Measurements from ENCODE around the gene SCAP. TPM values are rescaled to one million over a fixed set of nuclear protein-coding genes. Genes with fewer than 3 reads are reported as not detected.
"Not testable (repeated sequence)": the region's sequence is repeated elsewhere in the genome, so short reads cannot be mapped to it uniquely, and the experiment has no call there.

The SCAP gene
- total RNA-seq = 10 to 100 TPM; 31.6 to 34.7 TPM

DNA sequence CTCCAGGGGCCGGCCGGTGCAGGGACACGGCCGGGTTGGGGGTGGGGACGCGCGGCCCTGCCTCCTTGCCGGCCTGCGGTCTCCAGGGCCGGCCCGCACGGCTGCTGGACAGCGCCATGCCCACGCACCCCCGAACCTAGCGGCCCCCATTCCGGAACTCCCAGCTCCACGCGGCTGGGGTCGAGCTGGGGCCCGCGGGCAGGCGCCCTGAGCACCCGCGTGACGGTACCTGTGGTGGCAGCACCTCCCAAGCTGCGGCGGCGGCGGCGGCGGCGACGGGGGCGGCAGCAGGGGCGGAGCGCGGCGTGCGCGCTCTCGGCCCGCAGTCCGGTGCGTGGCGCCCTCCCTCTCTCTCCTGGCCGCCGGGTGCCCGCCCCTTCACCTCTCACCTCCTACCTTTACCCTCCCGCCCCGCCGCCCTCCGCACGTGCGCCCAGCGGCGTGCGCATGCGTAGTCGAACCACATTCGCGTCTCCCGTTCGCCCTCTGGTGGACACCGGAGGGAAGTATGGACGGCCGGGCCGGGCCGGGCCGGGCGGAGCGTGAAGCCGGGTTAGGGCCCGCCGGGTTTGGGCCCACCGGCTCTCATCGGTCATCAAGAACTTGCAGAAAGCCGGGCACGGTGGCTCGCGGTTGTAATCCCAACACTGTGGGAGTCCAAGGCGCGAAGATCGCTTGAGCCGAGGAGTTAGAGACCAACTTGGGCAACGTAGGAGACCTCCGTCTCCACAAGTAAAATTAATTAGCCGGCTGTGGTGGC lies at the start of gene SCAP:
Gene SCAP, minus strand, starts transcription at position 372 of the 760 bp plus-strand sequence. CDS start 32,948 bp downstream, outside the sequence.
- peak; percentile 96 for DNase-seq
- intact Hi-C loops (cut with micrococcal nuclease) = loop anchor here (1.0 to 5.0 kb wide), 8 partner anchors 9 to 314 kb away; partner anchors contain the start of genes ELP6, KIF9, KLHL18 and SETD2
- Mint-ChIP-seq H3K9me3 (no peaks in the 10 kb centered on the region), H3K36me3 (ENCODE audit: low read depth) (peaks cover 2% of the 10 kb centered on the region), H3K27ac (peak within 1 kb of the TSS; percentile 83), H3K4me3 (peak within 1 kb of the TSS; percentile 86), H3K4me1 (ENCODE audit: low read depth) (peaks cover 35% of the 10 kb centered on the region), H3K27me3 (ENCODE audit: low read depth) (no peaks in the 10 kb centered on the region)
- CTCF ChIA-PET = interaction anchor here (0.7 to 7.4 kb wide), 11 partner anchors 9 to 55 kb away, joined by 3 to 75 read pairs (median 4); no protein-coding TSS in a partner anchor

DNA sequence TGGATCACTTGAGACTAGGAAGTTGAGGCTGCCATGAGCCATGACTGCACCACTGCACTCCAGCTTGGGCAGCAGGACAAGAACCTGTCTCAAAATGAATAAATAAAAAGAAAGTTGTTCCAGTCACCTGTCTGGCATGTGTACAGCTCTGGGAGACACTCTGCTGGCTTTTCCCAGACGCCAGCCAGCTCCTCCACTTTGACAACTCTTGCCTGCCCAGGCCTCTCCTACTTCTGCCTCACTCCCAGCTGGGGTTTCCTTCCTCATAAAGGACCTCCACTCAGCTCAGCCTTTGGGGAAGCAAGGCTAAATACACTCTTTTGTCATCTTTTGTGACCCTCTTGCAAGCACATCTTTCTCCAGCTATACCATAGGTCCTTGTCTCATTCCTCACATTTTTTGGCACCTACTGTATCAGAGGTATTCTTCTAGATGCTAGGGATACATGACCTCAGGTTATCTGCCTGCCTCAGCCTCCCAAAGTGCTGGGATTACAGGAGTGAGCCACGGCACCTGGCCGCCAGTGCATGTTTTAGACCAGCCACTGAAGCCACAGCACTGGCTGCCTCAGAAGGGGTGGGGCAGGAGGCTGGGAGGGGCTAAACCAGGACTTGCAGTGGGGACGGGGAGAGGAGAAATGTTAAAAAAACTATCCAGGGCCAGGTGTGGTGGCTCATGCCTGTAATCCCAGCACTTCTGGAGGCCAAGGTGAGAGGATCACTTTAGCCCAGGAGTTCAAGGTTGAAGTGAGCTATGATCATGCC lies 47.8 kb upstream of the SCAP start:
- Mint-ChIP-seq H3K4me3 (no peak overlapping the region), H3K36me3 (ENCODE audit: low read depth) (no peaks in the 10 kb centered on the region), H3K27ac (no peak overlapping the region), H3K4me1 (ENCODE audit: low read depth) (no peaks in the 10 kb centered on the region), H3K27me3 (ENCODE audit: low read depth) (no peaks in the 10 kb centered on the region), H3K9me3 (peaks cover 4% of the 10 kb centered on the region)
- DNase-seq = no peak
- CTCF ChIA-PET = interaction anchor here (1.0 to 3.8 kb wide), 9 partner anchors 8 to 302 kb away, joined by 3 to 29 read pairs (median 4); no protein-coding TSS in a partner anchor
- intact Hi-C loops (cut with micrococcal nuclease) = loop anchor here (2.0 to 5.0 kb wide), 2 partner anchors 54 to 627 kb away; partner anchors contain the start of gene CSPG5

DNA sequence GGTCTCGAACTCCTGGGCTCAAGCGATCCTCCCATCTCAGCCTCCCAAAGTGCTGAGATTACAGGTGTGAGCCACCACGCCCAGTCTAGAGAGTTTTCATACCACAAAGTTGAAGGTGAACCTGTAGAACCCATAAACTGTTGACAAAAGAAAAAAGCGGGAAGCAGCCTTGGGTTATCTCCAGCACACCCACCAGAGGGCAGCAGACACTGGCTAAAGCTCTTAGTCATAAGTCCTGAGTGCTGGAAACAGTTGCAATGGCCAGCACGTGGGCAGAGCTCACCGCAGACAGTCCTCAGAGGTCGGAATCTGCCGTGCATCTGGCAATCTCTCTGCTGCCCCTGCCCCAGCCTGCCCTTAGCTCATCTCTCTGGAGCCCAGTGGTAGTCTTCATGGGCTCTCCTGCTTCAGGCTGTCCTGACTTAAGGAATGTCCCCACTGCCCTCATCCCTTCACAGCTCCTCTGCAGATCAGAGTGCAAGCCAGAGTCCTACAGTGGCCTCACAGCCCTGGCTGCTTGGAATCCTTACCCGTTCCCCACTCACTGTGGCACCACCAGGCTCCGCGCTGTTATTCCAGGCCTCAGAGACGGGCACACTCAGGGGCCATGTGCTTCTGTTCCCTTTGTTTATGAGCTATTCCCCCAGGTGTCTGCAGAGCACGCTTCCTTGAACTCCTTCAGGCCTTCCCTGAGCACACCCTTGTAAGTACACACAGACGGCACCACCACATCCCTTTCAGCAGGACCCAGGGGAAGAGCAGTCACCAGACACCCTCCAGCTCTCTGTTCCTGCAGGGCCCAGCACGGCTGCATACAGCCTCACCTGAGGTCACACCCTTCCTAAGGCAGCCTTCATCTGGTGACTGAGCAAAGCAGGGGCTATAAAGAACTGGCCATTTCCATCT lies 46.6 kb upstream of the SCAP start:
- Mint-ChIP-seq H3K36me3 (ENCODE audit: low read depth) (no peaks in the 10 kb centered on the region), H3K9me3 (no peaks in the 10 kb centered on the region), H3K4me1 (ENCODE audit: low read depth) (no peaks in the 10 kb centered on the region), H3K4me3 (no peak overlapping the region), H3K27me3 (ENCODE audit: low read depth) (no peaks in the 10 kb centered on the region), H3K27ac (no peak overlapping the region)
- CTCF ChIA-PET = interaction anchor here (0.6 to 3.8 kb wide), 23 partner anchors 8 to 553 kb away, joined by 3 to 29 read pairs (median 4); no protein-coding TSS in a partner anchor
- intact Hi-C loops (cut with micrococcal nuclease) = loop anchor here (1.0 to 5.0 kb wide), 5 partner anchors 55 to 628 kb away; partner anchors contain the start of gene CSPG5
- DNase-seq = peak; percentile 91

DNA sequence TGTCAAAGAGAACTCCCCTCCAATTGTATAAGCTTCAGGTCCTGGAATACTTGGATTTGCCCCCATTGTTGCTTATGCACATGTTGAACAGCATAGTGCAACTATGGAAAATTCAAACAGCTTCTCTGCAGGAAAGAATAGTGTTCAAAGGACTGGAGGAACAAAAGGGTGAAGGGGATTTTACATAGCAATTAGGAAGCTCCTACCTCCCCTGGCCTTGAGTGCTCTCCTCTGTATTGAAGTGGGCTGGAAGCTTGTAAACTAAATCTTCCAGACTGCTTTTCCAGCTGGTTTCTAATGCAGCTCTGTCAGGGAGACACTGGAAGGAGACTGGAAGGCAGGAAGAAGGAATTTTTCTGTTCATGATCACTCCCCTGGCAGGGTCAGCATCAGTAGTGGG lies 45.0 kb upstream of the SCAP start:
- DNase-seq = no peak
- no peak overlapping the region for H3K4me3 Mint-ChIP-seq
- H3K4me1 Mint-ChIP-seq (ENCODE audit: low read depth) = no peaks in the 10 kb centered on the region
- intact Hi-C loops (cut with micrococcal nuclease) = loop anchor here (5.0 kb wide), 1 partner anchor 57 kb away; the partner anchor contains the start of gene CSPG5
- no peaks in the 10 kb centered on the region for H3K27me3 Mint-ChIP-seq (ENCODE audit: low read depth)
- CTCF ChIA-PET = interaction anchor here (0.5 to 3.8 kb wide), 14 partner anchors 11 to 317 kb away, joined by 3 to 29 read pairs (median 4); no protein-coding TSS in a partner anchor
- no peak overlapping the region for H3K27ac Mint-ChIP-seq
- no peaks in the 10 kb centered on the region for H3K36me3 Mint-ChIP-seq (ENCODE audit: low read depth)
- no peaks in the 10 kb centered on the region for H3K9me3 Mint-ChIP-seq

DNA sequence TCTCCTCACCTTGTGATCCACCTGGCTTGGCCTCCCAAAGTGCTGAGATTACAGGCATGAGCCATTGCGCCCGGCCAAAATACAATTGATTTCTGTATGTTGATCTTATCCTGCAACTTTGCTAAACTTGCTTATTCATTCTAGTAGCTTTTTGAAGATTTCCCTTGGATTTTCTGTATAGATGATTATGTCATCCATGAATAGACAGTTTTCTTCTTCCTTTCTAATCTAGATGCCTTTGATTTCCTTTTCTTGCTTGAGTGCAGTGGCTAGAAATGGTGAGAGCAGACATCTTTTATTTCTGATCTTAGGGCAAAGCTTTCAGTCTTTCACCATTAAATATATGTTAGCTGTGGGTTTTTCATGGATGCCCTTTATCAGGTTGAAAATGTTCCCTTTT lies 42.2 kb upstream of the SCAP start:
- Mint-ChIP-seq H3K9me3 (no peaks in the 10 kb centered on the region), H3K36me3 (ENCODE audit: low read depth) (no peaks in the 10 kb centered on the region), H3K27ac (no peak overlapping the region), H3K4me3 (no peak overlapping the region), H3K27me3 (ENCODE audit: low read depth) (no peaks in the 10 kb centered on the region), H3K4me1 (ENCODE audit: low read depth) (peaks cover 2% of the 10 kb centered on the region)
- no peak for DNase-seq
- intact Hi-C loops (cut with micrococcal nuclease) = no loop called here
- CTCF ChIA-PET = no interaction called here

DNA sequence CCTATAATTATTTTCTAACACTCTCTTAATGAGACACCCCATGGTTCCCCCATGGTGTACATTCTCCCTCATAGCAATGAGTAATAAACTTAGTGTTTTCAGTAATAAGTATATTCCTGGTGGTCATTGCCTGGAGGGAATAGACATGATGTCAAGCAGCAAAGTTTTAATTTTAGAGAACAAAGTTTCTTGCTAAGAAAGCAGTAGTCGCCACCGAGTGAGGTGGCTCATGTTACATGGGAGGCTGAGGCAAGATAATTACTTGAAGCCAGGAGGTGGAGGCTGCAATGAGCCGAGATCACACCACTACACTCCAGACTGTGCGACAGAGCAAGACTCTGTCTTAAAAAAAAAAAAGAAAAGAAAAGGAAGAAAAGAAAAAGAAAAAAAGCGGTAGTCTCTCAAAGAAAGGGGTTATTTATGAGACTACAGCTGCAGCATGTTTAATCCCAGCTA lies 40.2 kb upstream of the SCAP start:
- no peak for DNase-seq
- Mint-ChIP-seq H3K4me3 (no peak overlapping the region), H3K9me3 (no peaks in the 10 kb centered on the region), H3K27ac (no peak overlapping the region), H3K27me3 (ENCODE audit: low read depth) (no peaks in the 10 kb centered on the region), H3K4me1 (ENCODE audit: low read depth) (peaks cover 13% of the 10 kb centered on the region), H3K36me3 (ENCODE audit: low read depth) (peaks cover 9% of the 10 kb centered on the region)
- CTCF ChIA-PET = interaction anchor here (0.6 to 0.9 kb wide), 2 partner anchors 95 to 108 kb away, joined by 3 read pairs; no protein-coding TSS in a partner anchor
- intact Hi-C loops (cut with micrococcal nuclease) = no loop called here

DNA sequence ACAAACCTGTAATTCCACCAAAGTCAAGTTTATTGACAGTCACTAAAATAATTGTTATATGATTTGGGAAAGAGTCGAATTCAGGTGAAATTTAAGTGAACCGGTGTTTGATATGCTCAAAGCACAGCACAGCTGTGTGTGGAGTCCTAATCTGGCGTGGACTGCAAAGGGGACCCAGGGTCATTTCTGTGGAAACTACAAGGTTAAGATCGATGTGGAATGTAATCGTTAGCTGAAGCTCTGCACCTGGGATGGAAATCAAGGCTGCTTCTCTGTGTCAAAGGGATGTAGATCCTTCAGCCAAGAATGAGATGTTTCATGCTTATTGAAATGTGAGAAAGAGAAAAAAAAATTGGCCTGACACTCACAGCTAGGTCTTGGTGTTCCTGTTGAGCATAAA lies 39.4 kb upstream of the SCAP start:
- Mint-ChIP-seq H3K9me3 (no peaks in the 10 kb centered on the region), H3K36me3 (ENCODE audit: low read depth) (peaks cover 12% of the 10 kb centered on the region), H3K4me3 (peak overlapping the region; percentile 67), H3K27me3 (ENCODE audit: low read depth) (no peaks in the 10 kb centered on the region), H3K27ac (no peak overlapping the region), H3K4me1 (ENCODE audit: low read depth) (peaks cover 15% of the 10 kb centered on the region)
- DNase-seq = no peak
- intact Hi-C loops (cut with micrococcal nuclease) = no loop called here
- CTCF ChIA-PET = interaction anchor here (0.8 kb wide), 1 partner anchor 21 kb away, joined by 3 read pairs; no protein-coding TSS in a partner anchor

DNA sequence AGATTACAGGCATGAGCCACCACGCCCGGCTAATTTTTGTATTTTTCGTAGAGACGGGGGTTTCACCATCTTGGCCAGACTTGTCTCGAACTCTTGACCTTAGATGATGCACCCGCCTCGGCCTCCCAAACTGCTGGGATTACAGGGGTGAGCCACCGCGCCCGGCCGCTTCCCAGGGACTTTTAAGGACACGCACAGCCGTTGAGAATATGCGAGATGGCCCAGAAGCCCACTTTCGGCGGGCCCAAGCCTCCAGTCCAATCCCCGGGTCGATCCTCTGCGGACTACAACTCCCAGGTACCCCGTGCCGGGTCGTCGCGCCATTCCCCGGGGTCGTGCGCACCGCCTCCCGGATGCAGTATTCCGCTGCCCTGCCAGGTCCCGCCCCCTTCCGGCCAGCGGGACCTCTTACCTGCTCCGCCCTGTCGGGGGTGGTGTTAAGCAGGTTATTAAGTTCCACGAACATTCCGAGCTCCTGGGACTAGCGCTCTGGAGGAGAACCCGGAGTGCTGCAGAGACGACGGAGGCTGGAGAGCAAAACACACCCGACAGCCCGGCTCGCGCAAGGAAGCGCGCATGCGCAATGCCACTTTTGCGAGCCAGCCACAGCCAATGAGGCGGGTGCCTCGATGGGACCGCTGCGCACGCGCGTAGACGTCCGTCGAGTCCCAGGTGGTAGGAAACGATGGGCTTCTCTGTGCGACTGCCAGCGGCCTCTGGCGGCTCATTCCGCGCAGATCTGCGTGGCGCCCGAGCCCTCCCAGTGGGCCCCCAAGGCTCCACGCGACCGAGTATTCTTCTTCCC lies 37.6 kb upstream of the SCAP start, which contains the start of gene ELP6:
Gene ELP6, minus strand, starts transcription at position 588 of the 805 bp plus-strand sequence. Its CDS starts 122 bp downstream, at position 466.
- Mint-ChIP-seq H3K27me3 (ENCODE audit: low read depth) (no peaks in the 10 kb centered on the region), H3K27ac (peak within 1 kb of the TSS; percentile 97), H3K4me1 (ENCODE audit: low read depth) (peaks cover 15% of the 10 kb centered on the region), H3K4me3 (peak within 1 kb of the TSS; percentile 96), H3K9me3 (no peaks in the 10 kb centered on the region), H3K36me3 (ENCODE audit: low read depth) (peaks cover 16% of the 10 kb centered on the region)
- peak; percentile 98 for DNase-seq
- CTCF ChIA-PET = interaction anchor here (0.7 to 2.4 kb wide), 3 partner anchors 9 to 539 kb away, joined by 3 to 11 read pairs (median 3); no protein-coding TSS in a partner anchor
- intact Hi-C loops (cut with micrococcal nuclease) = loop anchor here (1.0 to 2.0 kb wide), 8 partner anchors 38 to 575 kb away; partner anchors contain the start of genes DHX30, KIF9, KLHL18 and NBEAL2

DNA sequence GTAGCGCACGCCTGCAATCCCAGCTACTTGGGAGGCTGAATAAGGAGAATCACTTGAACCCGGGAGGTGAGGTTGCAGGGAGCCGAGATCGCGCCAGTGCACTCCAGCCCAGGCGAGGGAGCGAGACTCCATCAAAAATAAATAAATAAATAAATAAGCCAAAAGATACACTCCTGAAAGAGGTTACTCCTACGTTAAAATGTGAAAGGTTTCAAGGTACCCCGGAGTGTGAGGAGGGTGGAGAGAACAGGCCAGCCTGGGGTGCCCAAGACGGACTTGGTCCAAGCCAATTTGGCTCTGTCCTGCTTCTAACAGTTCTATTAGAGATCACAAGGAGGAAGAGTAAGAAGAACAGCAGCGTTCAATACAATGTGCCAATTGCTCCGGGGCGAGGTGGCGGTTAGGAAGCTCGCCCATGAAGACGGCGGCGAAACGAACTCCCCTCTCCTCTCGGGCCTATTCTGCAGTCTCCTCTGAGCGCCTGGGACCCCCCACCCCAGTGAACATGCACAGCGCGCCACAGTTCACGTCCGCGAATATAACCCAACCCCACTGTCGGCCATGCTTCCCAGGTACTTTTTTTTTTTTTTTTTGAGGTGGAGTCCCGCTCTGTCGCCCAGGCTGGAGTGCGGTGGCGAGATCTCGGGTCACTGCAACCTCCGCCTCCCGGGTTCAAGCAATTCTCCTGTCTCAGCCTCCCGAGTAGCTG lies 36.8 kb upstream of the SCAP start:
- H3K27me3 Mint-ChIP-seq (ENCODE audit: low read depth) = no peaks in the 10 kb centered on the region
- DNase-seq = peak; percentile 44
- peak overlapping the region; percentile 96 for H3K4me3 Mint-ChIP-seq
- CTCF ChIA-PET = interaction anchor here (0.7 to 2.4 kb wide), 3 partner anchors 10 to 538 kb away, joined by 3 to 11 read pairs (median 6); no protein-coding TSS in a partner anchor
- intact Hi-C loops (cut with micrococcal nuclease) = loop anchor here (1.0 to 2.0 kb wide), 8 partner anchors 37 to 576 kb away; partner anchors contain the start of genes DHX30, KIF9, KLHL18 and NBEAL2
- H3K9me3 Mint-ChIP-seq = no peaks in the 10 kb centered on the region
- H3K4me1 Mint-ChIP-seq (ENCODE audit: low read depth) = peaks cover 15% of the 10 kb centered on the region
- peaks cover 19% of the 10 kb centered on the region for H3K36me3 Mint-ChIP-seq (ENCODE audit: low read depth)
- peak overlapping the region; percentile 97 for H3K27ac Mint-ChIP-seq

DNA sequence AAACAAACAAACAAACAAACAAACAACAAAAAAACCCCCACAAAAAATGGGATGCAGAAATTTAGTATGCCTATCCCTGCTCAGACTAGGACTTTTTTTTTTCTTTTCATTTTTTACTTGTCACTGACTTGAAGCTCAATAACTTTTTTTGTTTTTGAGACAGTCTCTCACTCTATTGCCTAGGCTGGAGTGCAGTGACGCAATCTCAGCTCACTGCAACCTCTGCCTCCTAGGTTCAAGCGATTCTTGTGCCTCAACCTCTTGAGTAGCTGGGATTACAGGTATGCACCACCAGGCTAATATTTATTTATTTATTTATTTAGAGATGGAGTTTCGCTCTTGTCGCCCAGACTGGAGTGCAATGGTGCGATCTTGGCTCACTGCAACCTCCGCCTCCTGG lies 29.5 kb upstream of the SCAP start:
- peaks cover 29% of the 10 kb centered on the region for H3K36me3 Mint-ChIP-seq (ENCODE audit: low read depth)

More for the DNA sequence above, 29.5 kb upstream of the SCAP start:
- H3K9me3 Mint-ChIP-seq; H3K27me3 Mint-ChIP-seq (ENCODE audit: low read depth); H3K4me3 Mint-ChIP-seq; intact Hi-C loops (cut with micrococcal nuclease); DNase-seq; H3K27ac Mint-ChIP-seq; H3K4me1 Mint-ChIP-seq (ENCODE audit: low read depth): not testable (repeated sequence)
- CTCF ChIA-PET = interaction anchor here (1.5 kb wide), 1 partner anchor 84 kb away, joined by 3 read pairs; no protein-coding TSS in a partner anchor

Measured in activated naive CD4-positive, alpha-beta T cell treated with anti-CD3 and anti-CD28 coated beads for 36 hours (primary cell).